ENCODE results near the gene ZFYVE28. TPM values are rescaled to one million over a fixed set of nuclear protein-coding genes. Genes with fewer than 3 reads are reported as not detected.
A peak's percentile ranks its signal among the peaks of the same experiment; 100 is the strongest.

ZFYVE28 gene
- total and polyA plus RNA-seq, 8 donors = 2.2 to 12.4 (median 3.9) TPM

DNA sequence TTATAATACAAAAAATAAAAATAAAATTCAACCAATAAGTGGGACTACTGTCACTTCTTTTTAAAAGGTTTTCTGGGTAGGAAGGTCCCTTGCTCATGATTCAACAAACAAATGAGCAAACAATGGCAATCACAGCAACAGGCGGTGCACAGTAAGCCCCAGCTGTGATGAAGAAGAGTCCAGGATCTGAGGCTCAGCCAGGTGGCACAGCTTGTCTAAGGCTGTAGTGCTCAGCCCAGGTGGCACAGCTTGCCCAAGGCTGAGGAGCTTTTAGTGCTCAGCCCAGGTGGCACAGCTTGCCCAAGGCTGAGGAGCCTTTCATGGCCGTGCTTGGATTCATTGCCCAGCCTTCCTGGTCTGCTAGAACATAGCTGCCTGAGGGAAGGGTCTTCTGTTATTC, 75.0 kb downstream of the ZFYVE28 start:
- intact Hi-C loops (cut with DNase I) = no loop called here

DNA sequence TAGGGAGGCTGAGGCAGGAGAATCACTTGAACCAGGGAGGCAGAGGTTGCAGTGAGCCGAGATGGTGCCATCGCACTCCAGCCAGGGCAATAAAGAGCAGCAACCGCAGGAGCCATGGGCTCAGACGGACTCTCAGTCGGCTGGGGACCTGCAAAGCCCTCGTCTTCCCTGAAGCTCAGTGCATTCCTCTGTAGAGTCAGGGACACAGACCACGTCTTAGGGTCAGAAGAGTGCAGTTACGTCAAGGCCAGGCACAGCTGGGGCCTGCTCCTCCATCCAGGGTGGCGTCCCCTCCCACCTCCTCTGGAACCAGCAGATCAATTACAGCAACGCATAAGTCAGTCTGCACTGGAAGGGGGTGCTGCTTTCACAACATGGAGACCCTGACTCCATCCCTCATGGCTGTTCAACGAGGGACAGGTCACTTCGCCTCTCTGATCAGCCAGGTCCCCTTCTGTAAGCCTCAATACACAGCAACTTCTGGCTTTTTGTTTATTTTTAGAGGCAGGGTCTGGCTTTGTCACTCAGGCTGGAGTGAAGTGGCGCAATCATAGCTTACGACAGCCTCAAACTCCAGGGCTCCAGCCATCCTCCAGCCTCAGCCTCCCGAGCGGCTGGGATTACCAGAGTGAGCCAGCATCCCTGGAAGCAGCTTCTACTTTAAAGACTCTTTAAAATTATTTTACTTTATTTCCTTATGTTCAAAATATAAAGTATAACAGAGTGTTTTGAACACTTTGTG, 76.4 kb downstream of the ZFYVE28 start:
- H3K27me3 ChIP-seq = no peaks in the 10 kb centered on the region
- DNase-seq = peak in 1 of 4 donors; percentile 44

More for the DNA sequence above, 75.0 kb downstream of the ZFYVE28 start:
- peaks cover 0 to 10% of the 10 kb centered on the region in 2 donors for H3K9me3 ChIP-seq
- H3K4me3 ChIP-seq = no peak overlapping the region
- no peaks in the 10 kb centered on the region for H3K27me3 ChIP-seq
- ATAC-seq = no peak
- no peak overlapping the region for H3K27ac ChIP-seq
- TF ChIP-seq, protein P1, sequence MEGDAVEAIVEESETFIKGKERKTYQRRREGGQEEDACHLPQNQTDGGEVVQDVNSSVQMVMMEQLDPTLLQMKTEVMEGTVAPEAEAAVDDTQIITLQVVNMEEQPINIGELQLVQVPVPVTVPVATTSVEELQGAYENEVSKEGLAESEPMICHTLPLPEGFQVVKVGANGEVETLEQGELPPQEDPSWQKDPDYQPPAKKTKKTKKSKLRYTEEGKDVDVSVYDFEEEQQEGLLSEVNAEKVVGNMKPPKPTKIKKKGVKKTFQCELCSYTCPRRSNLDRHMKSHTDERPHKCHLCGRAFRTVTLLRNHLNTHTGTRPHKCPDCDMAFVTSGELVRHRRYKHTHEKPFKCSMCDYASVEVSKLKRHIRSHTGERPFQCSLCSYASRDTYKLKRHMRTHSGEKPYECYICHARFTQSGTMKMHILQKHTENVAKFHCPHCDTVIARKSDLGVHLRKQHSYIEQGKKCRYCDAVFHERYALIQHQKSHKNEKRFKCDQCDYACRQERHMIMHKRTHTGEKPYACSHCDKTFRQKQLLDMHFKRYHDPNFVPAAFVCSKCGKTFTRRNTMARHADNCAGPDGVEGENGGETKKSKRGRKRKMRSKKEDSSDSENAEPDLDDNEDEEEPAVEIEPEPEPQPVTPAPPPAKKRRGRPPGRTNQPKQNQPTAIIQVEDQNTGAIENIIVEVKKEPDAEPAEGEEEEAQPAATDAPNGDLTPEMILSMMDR (IDR thresholded peaks at IDR 0.05) = no peak
- H3K36me3 ChIP-seq = peaks cover 0 to 6% of the 10 kb centered on the region in 2 donors
- no peaks in the 10 kb centered on the region for H3K4me1 ChIP-seq
- DNase-seq = no peak

DNA sequence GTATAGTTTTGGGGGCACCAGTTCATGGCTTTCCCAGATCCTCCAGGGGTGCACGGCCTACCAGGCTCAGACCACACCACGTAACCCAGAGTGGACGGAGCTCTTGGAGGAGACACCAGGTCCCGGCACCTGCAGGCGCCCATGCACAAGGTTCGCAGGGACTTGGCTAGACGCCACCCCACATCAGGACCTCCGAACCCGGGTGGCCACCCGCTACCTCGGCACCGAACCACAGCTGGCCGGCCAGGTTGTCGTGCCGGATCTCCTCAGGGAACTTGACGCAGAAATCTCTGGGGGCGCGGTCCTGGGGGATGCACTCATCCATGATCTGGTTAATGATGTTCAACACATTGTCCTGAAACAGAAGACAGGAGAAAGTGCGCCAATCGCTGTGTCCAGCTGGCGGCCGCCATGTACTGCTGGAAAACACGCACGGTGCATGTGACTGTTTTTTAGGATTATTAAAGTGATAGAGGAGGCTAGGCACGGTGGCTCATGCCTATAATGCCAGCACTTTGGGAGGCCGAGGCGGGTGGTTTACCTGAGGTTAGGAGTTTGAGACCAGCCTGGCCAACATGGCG, 77.1 kb downstream of the ZFYVE28 start:
- TF ChIP-seq, protein P1 (IDR thresholded peaks at IDR 0.05) = no peak
- no peaks in the 10 kb centered on the region for H3K4me1 ChIP-seq
- no peak overlapping the region for H3K4me3 ChIP-seq
- H3K36me3 ChIP-seq = peaks cover 0 to 6% of the 10 kb centered on the region in 2 donors
- no peaks in the 10 kb centered on the region for H3K27me3 ChIP-seq
- ATAC-seq (no peak), DNase-seq (peak in 2 of 4 donors; percentile 30 to 74)
- peaks cover 0 to 3% of the 10 kb centered on the region in 2 donors for H3K9me3 ChIP-seq
- intact Hi-C loops (cut with DNase I) = no loop called here
- no peak overlapping the region for H3K27ac ChIP-seq

More for the DNA sequence above, 76.4 kb downstream of the ZFYVE28 start:
- H3K4me3 ChIP-seq = no peak overlapping the region
- no peaks in the 10 kb centered on the region for H3K4me1 ChIP-seq
- H3K27ac ChIP-seq = no peak overlapping the region
- TF ChIP-seq, protein P1 (IDR thresholded peaks at IDR 0.05) = no peak
- peaks cover 0 to 6% of the 10 kb centered on the region in 2 donors for H3K36me3 ChIP-seq
- H3K9me3 ChIP-seq = peaks cover 0 to 10% of the 10 kb centered on the region in 2 donors
- no peak for ATAC-seq
- intact Hi-C loops (cut with DNase I) = no loop called here

DNA sequence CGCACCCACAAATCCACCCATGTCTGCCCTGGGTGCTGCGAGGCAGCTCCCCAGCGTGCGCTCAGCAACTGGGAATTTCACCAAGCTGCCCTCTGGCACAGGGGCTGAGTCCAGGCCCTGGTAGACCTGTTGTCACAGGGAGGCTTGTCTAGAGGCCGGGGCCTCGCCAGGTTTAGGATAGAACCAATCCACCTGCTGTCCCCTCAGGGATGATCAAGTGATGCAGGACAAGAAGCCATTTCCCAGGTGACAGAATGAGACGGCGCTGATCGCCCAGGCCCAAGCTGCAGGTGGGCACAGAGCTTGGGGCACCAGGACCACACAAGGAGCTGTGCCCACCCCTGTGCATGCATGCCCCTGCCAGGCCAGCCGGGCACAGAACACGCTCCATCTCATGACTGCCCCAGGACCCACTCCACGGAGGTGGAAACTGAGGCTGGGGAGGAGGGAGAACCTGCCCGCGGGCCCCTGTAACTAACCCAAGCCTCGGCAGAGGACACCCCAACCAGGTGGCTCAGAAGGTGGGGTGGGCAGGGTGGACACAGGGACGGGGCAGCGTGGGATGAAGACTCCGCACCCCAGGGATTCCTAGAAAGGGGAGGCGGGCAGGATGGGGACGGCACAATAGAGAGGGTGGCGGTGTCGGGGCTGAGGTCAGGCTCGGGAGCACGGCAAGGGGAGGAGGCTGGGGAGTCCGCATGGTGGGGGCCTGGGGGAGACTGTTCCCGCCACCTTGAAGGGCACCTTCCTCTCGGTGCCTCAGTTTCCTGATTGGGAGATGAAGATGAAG, 78.0 kb downstream of the ZFYVE28 start:
- Histone ChIP-seq H3K4me3 (no peak overlapping the region), H3K36me3 (peaks cover 0 to 10% of the 10 kb centered on the region in 2 donors), H3K27ac (no peak overlapping the region), H3K4me1 (no peaks in the 10 kb centered on the region), H3K27me3 (no peaks in the 10 kb centered on the region), H3K9me3 (no peaks in the 10 kb centered on the region)
- TF ChIP-seq, protein P1 (IDR thresholded peaks at IDR 0.05) = no peak
- intact Hi-C loops (cut with DNase I) = no loop called here
- ATAC-seq = no peak
- peak in 1 of 4 donors; percentile 59 for DNase-seq
